Amniotic stem cell (primary cell): ENCODE measurements around the gene PLCB4.
A peak's percentile ranks its signal among the peaks of the same experiment; 100 is the strongest.
"Not testable (repeated sequence)": the region's sequence is repeated elsewhere in the genome, so short reads cannot be mapped to it uniquely, and the experiment has no call there.

ENCODE experiments used
- DNase-seq: peaks from one replicate; lab custom pipeline; 2025; lab: John Stamatoyannopoulos, UW

PLCB4 gene

DNA sequence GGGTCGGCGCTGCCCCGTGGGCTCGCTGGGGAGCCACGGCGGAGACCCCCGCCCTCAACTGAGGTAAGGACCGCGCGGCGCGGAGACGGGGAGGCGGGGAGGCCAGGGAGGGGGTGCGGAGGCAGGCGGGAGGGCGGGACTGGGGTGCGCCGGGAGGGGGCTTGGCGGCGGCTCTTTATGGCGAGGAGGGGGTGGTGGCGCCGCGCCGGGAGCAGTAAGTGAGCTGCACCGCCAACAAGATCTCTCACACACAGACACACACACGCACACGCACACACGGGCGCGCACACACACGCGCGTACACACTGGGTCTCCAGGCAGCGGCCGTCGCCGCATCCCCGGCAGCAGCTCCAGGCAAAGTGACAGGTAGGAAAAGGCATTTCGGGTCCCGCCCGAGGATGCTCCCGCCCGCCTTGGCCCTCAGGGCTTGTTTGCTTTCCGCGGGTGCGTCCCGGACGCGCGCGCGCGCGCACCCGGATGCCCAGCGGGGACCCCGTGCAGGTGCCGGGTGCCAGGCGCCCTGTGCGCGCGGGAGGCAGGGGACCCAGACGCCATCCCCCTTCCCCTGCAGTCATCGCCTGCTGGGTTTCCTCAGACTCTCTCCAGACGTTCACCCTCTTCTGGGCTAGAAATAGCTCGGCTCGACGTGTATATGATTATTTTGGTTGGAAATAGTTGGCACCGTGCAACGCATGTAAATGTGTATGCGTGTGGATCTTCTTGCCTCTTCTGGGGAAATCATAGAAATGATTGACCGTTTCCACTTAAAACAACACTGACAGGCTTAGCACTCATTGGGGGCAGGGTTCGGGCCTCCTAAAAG lies at the start of gene PLCB4:
TSS of gene PLCB4 (plus strand) at position 247 of the 823 bp plus-strand sequence. CDS start 238,728 bp downstream, outside the sequence.
- DNase-seq = no peak

DNA sequence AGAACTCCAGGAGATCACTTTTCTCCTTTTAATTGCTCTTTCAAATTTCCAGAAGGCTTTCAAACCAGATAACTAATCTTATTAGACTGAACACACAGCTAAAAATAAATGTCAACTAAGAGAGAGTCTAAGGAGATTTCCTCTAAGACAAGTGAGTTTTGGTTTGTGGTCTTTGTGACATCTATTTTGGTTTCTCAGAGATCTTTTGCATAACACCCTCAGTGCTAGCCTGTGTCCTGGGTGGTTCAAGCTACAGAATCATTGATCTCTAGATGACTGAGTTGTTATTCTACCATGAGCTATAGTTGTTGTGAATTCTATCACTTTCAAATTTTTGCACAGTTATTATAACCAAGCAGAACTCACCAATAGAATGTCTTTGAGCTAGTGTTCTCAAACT lies 49.1 kb upstream of the PLCB4 start:
- DNase-seq = no peak

DNA sequence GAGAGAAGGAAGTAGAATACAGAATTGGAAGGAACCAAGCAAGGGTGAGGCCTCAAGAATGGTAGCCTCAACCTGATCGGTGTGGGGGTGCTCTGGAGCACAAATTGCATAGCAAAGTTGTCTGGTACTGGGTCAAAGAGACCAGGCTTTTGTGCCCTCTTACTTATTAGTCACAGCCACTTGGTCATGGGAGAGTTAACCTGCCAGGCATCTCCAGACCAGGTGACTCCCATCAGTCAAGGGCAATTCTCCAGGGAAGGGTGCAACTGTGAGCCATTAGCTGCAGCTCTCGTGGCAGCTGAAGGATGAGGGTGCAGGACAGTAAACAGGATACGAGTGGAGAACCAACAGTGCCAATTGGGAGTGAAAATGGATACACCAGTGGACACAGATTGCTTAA lies 47.7 kb upstream of the PLCB4 start:
- DNase-seq = no peak

DNA sequence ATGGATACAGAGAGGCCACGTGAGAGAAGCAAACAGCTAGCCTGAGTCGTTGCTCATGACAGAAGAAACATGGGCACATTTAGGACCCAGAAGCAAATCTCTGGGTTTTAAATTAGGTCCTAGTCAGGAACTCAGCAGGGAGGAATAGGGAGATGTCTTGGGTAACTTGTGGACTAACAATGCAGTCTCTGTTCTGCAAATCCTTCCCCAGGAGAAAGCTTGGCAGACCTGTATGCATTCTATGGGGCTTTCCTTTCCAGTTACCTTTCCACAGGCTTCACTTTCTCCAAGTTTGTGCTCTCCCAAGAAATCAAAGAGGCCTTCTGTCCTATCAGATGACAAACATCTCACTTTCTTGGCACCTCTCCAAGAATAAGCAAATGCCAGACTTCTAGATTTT lies 47.2 kb upstream of the PLCB4 start:
- DNase-seq = no peak

DNA sequence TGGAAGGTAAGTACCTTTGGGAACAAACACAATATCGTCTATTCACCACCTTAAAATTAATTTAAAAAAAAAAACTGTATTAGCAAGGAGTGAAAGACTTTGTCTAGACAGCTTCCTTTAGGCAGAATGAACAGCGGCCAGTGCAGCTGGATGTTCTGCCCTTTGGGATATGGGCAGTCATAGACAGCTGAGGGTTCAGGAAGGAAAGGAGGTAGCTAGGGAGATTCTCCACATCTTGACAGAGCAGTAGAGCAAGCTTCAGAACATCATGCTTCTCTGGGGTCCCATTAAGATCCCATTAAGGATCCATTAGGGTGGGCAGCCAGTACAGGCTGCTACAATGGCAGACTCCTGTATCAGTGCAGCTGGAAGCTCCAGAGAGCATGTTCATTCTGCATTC lies 46.5 kb upstream of the PLCB4 start:
- DNase-seq = no peak

DNA sequence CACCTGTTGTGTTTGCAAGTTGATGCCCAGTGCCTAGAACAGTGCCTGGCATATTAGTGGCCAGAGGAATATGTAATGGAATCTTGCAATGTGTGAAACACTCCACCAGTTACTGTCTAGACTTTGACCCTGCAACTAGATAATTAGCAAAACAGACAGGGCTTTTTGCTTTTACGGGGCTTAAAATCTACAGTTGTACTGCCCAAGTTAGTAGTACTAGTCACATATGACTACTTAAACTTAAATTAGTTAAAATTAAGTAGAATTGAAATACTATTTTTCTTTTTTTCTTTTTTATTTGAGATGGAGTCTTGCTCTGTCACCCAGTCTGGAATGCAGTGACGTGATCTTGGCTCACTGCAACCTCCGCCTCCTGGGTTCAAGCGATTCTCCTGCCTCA lies 44.3 kb upstream of the PLCB4 start:
- no peak for DNase-seq

DNA sequence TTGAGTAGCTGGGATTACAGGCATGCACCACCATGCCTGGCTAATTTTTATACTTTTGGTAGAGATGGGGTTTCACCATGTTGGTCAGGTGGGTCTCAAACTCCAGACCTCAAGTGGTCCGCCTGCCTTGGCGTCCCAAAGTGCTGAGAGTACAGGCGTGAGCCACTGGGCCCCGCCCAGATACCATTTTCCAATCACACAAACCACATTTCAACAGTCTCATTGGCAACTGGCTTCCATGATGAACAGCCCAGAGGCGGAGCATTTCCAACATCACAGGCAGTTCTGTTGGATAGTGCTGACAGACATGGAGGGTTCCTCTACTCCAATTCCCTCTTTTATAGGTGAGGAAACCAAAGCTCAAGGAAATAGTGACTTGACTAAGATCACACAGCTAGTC lies 43.9 kb upstream of the PLCB4 start:
- DNase-seq = no peak

DNA sequence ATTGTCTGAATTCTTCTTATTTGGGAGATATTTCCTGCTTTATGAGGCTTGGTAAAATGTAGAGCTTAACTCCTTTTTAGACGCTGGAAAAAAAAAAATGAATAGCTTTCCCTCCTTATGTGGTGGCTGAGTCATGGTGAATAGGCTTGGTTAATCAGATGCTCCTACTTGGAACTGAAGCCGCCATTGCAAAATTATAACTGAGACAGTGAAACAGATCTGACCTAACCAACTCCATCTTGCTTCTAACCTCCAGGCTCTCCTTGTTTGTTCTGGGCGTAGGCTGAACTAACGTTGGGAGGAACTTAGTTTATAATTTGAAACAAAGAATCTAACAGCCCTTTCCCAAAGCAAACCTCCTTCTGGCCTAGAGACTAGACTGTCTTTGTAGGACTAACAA lies 43.2 kb upstream of the PLCB4 start:
- no peak for DNase-seq

DNA sequence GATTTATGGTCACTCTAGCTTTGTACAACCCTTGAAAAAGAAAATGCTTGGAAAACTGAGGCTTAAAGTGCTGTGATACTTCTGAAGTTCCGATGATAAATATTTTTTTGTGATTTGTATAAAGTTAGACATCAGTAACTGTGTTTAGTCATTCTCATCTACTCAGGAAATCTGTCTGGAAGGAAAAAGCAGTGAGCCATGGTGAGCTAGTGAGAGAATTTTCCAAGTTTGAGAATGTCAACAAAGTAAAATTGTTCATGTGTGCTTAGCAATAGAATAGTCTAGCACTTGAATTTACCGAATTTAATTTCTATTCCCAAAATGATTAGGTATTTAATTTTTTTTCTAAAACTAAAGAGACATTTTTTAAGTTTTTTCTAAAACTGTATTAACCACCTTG lies 41.3 kb upstream of the PLCB4 start:
- no peak for DNase-seq

DNA sequence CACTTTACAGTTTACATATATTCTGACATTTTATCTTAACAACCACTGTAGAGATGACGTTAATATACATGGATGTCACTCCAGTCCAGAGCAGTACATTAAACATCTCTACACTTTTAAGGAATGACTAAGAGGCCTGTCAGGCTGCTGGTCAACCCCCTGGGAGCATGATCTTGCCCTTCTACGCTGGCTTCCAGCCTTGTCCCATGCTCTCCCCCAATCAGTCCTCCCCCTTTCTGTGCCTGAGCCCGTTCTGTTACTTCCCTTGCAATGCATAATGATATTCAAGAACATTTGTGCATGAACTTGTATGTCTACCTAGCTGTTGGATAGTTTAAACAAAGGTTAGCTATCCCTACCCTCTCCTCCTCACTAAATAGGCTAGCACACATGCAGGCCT lies 40.5 kb upstream of the PLCB4 start:
- DNase-seq = no peak

DNA sequence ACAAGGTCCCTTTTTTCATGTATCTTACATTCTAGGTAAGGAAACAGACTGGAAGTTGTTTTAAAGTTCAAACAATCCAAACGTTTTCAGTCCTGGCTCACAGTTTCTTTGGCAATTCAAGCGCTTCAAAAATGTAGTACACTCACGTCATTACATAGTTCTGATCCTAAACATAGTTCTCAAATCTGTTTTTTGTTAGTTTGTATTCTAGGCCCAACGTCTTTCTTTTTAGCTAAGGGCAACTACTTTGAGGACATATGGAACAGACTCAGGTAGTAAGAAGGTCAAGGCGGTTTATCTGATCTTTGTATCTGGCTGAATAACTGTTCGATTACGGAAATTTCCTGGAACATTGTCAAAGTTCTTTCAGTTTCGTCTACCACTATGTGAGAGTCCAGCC lies 36.9 kb upstream of the PLCB4 start:
- DNase-seq = no peak

DNA sequence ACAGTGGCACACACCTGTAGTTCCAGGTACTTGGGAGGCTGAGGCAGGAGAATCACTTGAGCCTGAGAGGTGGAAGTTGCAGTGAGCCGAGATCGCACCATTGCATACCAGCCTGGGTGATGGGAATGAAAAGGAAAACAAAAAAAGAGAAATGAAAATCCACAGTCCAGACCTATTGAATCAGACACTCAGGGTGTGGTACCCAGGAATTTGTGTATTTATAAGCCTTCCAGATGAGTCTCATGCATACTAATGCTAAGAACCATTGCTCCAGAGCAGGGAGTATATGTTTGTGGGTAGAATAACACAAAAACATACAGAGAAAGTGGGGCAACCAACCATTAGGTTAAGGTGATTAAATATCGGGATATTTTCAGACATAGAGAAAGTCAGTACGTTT lies 36.1 kb upstream of the PLCB4 start:
- DNase-seq = no peak

DNA sequence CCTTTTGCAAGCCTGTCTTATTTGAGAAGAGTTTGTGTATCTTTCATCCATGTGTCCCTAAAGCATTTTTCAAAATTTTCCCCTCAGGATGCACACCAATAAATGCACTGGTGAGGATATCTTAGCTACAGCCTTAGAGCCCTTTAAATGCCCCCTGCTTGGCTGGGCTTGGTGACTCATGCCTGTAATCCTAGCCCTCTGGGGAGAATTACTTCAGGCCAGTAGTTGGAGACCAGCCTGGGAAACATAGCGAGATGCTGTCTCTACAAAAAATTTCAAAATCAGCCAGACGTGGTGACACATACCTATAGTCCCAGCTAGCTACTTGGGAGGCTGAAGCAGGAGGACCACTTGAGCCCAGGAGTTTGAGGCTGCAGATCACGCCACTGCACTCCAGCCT lies 33.8 kb upstream of the PLCB4 start:
- DNase-seq = peak; percentile 65

DNA sequence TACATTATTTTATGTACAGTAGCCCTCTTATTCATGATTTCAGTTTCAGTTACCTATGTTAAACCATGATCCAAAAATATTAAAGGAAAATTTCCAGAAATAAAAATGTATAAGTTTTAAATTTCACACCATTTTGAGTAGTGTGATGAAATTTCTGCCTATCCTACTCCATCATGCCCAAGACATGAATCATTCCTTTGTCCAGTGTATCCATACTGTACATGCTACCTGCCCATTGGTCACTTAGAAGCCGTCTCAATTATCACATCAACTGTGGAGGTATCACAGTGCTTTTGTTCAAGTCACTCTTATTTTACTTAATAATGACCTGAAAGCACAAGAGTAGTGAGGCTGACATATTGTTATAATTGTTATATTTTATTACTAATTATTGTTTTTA lies 32.3 kb upstream of the PLCB4 start:
- no peak for DNase-seq

DNA sequence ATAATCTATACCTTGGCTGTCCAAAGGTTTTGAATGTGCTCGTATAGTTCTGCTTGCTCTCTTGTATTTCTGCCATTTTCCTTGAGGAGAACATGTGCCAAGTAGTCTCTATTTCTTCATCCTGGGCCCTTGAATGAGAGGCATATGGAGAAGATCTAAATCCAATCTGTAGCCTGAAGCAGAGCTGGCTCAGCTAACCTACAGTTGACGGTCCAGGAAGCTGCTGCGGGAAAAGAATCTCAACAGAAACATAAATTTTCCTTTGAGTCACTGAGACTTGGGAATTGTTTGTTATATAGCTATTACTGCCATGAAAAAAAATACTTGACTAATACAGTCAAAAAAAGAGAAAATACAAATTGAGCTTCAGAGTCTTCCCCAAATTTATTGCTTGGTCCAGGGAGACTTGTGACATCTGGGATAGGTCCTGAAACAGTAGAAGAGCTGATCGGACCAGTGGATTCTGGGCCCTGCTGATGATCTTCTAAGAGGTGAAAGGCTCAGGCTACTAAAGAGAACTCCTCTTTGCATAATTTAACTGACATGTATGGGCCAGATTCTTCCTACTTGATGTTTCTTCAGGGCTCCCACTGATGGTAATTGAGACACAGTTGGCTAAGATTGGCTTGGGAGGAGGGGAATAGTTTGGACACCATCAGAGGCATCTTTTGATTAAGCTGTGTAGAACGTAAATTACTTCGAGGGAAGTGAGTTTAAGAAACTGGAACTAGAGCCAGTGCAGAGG lies 29.9 kb upstream of the PLCB4 start:
- no peak for DNase-seq

DNA sequence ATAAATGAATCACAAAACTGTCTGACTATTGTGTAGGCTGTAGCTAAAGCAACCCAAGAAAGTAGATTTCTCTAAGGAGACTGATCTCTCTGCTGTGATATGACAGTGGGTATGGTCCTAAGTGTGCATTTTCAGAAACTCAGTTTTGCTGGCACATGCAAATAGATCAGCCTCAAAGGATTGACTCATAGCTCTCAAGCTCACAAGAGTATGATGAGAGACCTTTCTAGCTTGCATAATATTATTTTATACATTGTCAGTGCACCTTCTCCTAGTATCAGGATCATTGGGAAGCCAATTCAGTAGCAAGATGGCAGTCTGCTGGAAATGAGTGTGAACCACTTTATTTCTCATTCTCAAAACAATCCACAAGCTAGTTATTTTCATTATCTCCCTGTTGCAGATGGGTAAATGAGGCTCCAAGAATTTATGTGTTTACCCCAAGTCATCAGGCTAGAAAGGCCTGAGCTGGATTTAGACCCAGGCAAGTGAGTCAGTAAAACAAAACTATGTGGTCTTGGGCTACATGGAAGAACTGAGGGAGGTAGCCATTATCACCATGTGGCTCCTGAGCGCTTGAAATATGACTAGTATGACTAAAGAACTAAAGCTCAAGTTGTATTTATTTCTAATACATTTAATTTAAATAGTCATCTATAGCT lies 27.9 kb upstream of the PLCB4 start:
- no peak for DNase-seq

DNA sequence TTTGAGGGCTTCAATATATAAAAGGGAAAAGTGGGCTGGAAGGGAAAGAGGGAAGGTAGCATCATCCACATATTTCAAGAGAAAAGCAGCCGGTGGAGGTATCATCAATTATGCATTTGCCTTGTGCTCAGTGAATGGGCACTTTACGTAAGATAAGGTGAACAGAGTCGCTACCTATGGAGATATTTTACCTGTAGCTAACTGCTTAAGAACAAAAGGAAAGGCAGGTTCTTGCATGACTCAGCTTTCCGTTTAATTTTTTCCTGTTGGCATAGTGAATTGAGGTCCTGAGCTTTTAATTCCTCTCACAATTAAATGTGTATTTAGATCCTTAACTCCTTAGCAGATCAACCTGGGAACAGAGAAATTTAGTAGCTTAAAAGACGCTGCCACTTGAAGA lies 25.5 kb upstream of the PLCB4 start:
- no peak for DNase-seq

DNA sequence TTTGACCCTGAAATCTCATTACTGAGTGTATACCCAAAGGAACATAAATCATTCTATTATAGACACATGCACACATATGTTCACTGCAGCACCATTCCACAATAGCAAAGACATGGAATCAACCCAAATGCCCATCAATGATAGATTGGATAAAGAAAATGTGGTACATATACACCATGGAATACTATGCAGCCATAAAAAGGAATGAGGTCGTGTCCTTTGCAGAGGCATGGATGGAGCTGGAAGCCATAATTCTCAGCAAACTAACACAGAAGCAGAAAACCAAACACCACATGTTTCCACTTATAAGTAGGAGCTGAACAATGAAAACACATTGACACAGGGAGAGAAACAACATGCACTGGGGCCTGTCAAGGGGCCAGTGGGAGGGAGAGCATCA lies 21.0 kb upstream of the PLCB4 start:
- DNase-seq = not testable (repeated sequence)

DNA sequence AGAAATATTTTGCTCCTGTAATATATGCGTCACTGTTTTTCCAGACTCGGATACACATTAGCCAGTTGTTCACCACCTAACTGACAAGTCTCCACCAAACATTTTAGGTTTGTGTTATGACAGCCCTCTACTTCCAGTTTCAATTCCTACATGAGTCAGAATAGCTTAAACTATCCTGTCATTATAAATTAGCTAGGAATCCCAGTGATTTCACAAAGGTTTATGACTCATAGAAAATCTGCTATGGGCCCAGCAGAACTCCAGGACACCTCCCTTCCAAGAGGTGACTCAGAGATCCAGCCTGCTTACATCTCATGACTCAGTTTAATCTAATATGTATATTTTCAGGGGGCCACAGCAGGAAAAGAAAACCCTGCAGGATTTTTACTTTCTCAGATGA lies 17.4 kb upstream of the PLCB4 start:
- peak; percentile 93 for DNase-seq

DNA sequence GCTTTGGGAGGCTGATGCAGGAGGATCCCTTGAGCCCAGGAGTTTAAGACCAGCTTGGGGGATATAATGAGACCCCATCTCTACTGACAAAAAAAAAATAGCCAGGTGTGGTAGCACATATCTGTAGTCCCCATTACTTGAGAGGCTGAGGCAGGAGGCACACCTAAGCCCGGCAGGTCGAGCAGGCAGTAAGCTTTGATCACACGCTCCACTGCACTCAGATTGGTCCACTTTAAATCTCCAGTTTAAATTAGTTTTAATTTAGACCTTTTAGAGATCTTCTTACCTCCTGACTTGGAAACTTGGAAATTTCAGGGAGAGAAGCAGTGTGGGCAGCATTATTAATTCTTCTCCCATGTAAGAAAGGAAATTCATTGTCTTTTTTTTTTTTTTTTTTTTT lies 16.8 kb upstream of the PLCB4 start:
- DNase-seq = no peak

DNA sequence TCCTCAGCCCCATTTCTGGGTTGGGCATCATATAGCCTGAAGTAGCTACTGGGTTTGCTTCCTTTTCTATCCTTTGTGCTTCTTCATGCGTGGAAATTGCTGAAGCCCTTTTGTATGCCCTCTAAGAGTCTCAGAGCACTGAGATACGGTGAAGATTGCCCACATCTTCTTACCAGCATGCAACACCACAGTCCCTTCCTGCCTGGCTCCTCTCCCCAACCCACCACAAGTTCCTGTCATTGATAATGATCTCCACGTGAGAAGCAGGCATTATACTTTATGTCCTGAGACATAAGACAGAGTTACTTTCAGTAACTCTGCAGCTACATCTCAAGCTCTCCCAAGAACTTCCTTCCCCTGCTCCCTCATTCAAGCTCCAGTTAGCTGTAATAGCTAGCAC lies 15.8 kb upstream of the PLCB4 start:
- DNase-seq = no peak

DNA sequence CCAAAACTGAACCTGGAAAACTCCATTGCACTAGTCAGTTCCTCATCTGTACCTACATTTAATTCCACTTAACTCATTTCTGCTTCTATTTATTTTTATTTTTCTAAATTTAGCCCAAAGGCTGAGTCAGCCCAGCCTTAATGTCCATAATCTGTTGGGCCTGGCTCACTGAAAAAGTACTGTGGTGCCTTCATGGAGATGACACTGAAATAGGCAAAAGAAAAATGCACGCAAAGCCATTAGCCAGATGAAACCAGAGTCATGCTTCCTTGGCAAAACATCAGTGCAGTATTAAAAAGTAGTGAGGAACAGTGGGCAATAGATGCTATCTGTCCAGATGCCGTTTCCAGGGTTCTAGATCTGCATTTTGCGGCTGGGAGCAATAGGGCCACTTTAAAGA lies 14.7 kb upstream of the PLCB4 start:
- DNase-seq = peak; percentile 51

DNA sequence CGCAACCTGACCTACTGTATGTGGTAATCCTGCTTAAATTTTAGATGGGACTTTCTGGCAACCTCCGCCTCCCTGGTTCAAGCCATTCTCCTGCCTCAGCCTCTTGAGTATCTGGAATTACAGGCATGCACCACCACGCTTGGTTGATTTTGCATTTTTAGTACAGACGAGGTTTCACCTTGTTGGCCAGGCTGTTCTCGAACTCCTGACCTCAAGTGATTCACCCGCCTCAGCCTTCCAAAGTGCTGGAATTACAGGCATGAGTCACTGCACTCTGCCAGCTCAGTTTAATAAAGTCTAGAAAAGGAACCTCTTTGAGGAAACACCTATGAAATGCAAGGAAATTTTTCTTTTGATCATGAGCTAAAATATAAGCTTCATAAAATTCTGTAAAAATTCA lies 9.0 kb upstream of the PLCB4 start:
- no peak for DNase-seq
